OCI-LY1 (cell line): ENCODE measurements around the gene RFTN1.
"Not testable (repeated sequence)": the region's sequence is repeated elsewhere in the genome, so short reads cannot be mapped to it uniquely, and the experiment has no call there.

Experiments used
- H2AFZ ChIP-seq: fragments of 200-600 bp; sonication (generic), shearing (Covaris generic); 2 replicates; pipeline ENCODE4 v1.6.0; 2014; ENCODE audit warnings: antibody characterized with exemption, mild to moderate bottlenecking, low read length
- H3F3A ChIP-seq: fragments of 200-600 bp; sonication (generic), shearing (Covaris generic); 2 replicates; pipeline ENCODE4 v1.6.0; 2014; ENCODE audit warnings: mild to moderate bottlenecking, antibody characterized with exemption, low read length, moderate library complexity; ENCODE audit not compliant: insufficient read depth
- H3K27ac ChIP-seq: fragments of 200-600 bp; sonication (generic); 2 replicates; pipeline ENCODE4 v1.5.1; 2014; ENCODE audit warnings: low read length, mixed run types, mild to moderate bottlenecking, low read depth; ENCODE audit not compliant: poor library complexity, severe bottlenecking
- H3K27me3 ChIP-seq: fragments of 200-600 bp; sonication (generic); 2 replicates; pipeline ENCODE4 v1.6.0; 2014; ENCODE audit warnings: antibody characterized with exemption, mild to moderate bottlenecking, low read length, moderate library complexity; ENCODE audit not compliant: insufficient read depth
- H3K36me3 ChIP-seq: fragments of 200-600 bp; sonication (generic); 2 replicates; pipeline ENCODE4 v1.6.1; 2014; ENCODE audit warnings: mild to moderate bottlenecking, antibody characterized with exemption, low read length, moderate library complexity, mixed read lengths; ENCODE audit not compliant: insufficient read depth
- H3K4me1 ChIP-seq: fragments of 200-600 bp; sonication (generic); 2 replicates; pipeline ENCODE4 v1.5.1; 2014; ENCODE audit warnings: mild to moderate bottlenecking, low read length, moderate library complexity; ENCODE audit not compliant: insufficient read depth, severe bottlenecking
- H3K4me2 ChIP-seq: fragments of 200-600 bp; sonication (generic), shearing (Covaris generic); 2 replicates; pipeline ENCODE4 v1.6.1; 2014; ENCODE audit warnings: low read length
- H3K4me3 ChIP-seq: fragments of 200-600 bp; sonication (generic); 2 replicates; pipeline ENCODE4 v1.5.1; 2014; ENCODE audit warnings: low read length, low read depth, mild to moderate bottlenecking, mixed read lengths; ENCODE audit not compliant: poor library complexity, severe bottlenecking
- H3K79me2 ChIP-seq: fragments of 200-600 bp; shearing (Covaris generic); 2 replicates; pipeline ENCODE4 v1.6.1; 2016; ENCODE audit warnings: mixed run types, low read length, mixed read lengths; ENCODE audit not compliant: insufficient read depth
- H3K9ac ChIP-seq: fragments of 200-600 bp; sonication (generic), shearing (Covaris generic); 2 replicates; pipeline ENCODE4 v1.6.1; 2014; ENCODE audit warnings: mild to moderate bottlenecking, low read length, mixed read lengths
- H3K9me2 ChIP-seq: fragments of 200-600 bp; sonication (generic), shearing (Covaris generic); 2 replicates; pipeline ENCODE4 v1.6.1; 2014; ENCODE audit warnings: low read depth, mild to moderate bottlenecking, low read length, mixed read lengths
- H3K9me3 ChIP-seq: fragments of 200-600 bp; shearing (Covaris generic); 2 replicates; pipeline ENCODE4 v1.6.1; 2014; ENCODE audit warnings: low read length, mixed read lengths
- H4K20me1 ChIP-seq: fragments of 200-600 bp; sonication (generic), shearing (Covaris generic); 2 replicates; pipeline ENCODE4 v1.6.0; 2016; ENCODE audit warnings: mild to moderate bottlenecking, low read length; ENCODE audit not compliant: insufficient read depth
- CTCF ChIP-seq: fragments of 200-600 bp; sonication (generic), shearing (Covaris generic); IDR thresholded peaks from 2 replicates; pipeline ENCODE4 v1.5.1; 2017; ENCODE audit warnings: mild to moderate bottlenecking, antibody characterized with exemption, low read length, moderate library complexity, mixed read lengths
- EZH2 ChIP-seq: fragments of 200-600 bp; sonication (generic), shearing (Covaris generic); IDR thresholded peaks from 2 replicates; pipeline ENCODE4 v1.8.0; 2017; ENCODE audit warnings: borderline replicate concordance, mixed run types, mild to moderate bottlenecking, antibody characterized with exemption, low read length, moderate library complexity, mixed read lengths

Gene RFTN1

GRCh38 chr3:16490062-16490619 is 23.4 kb downstream of the RFTN1 start:
- Histone ChIP-seq H3K9me3 (no peaks in the 10 kb centered on the region), H3K27ac (peak overlapping the region; percentile 46), H3K4me1 (peaks cover 66% of the 10 kb centered on the region), H3K4me3 (no peak overlapping the region), H3K4me2 (no peak overlapping the region), H3K9me2 (no peaks in the 10 kb centered on the region), H3K9ac (no peak overlapping the region), H3K27me3 (no peaks in the 10 kb centered on the region), H3K36me3 (peaks cover 99% of the 10 kb centered on the region), H3F3A (no peaks in the 10 kb centered on the region), H2AFZ (no peak overlapping the region), H4K20me1 (no peaks in the 10 kb centered on the region), H3K79me2 (peaks cover 86% of the 10 kb centered on the region)
- TF ChIP-seq CTCF (no peak), EZH2 (no peak)

- H3K9me2 ChIP-seq, H3K4me3 ChIP-seq, H4K20me1 ChIP-seq, H2AFZ ChIP-seq, H3K4me2 ChIP-seq, H3K9me3 ChIP-seq, H3K9ac ChIP-seq, H3K27me3 ChIP-seq, H3F3A ChIP-seq: not testable (repeated sequence)
- H3K36me3 ChIP-seq = peaks cover 99% of the 10 kb centered on the region
- H3K4me1 ChIP-seq = peaks cover 66% of the 10 kb centered on the region
- H3K79me2 ChIP-seq = peaks cover 86% of the 10 kb centered on the region
- H3K27ac ChIP-seq = peak overlapping the region; percentile 46
Observed at GRCh38 chr3:16489326-16490061, 24.0 kb downstream of the RFTN1 start.

GRCh38 chr3:16488637-16489036 is 24.9 kb downstream of the RFTN1 start:
- Histone ChIP-seq H3K9ac (no peak overlapping the region), H3K4me3 (no peak overlapping the region), H3F3A (no peaks in the 10 kb centered on the region), H3K9me3 (no peaks in the 10 kb centered on the region), H4K20me1 (no peaks in the 10 kb centered on the region), H3K79me2 (peaks cover 86% of the 10 kb centered on the region), H3K27me3 (no peaks in the 10 kb centered on the region), H2AFZ (no peak overlapping the region), H3K4me1 (peaks cover 70% of the 10 kb centered on the region), H3K9me2 (no peaks in the 10 kb centered on the region), H3K27ac (peak overlapping the region; percentile 49), H3K4me2 (no peak overlapping the region), H3K36me3 (peaks cover 99% of the 10 kb centered on the region)
- TF ChIP-seq EZH2 (no peak), CTCF (no peak)
